HG03342 (cell line): ENCODE data around the gene FBXO42.
A peak's percentile ranks its signal among the peaks of the same experiment; 100 is the strongest.
"Not testable (repeated sequence)": the region's sequence is repeated elsewhere in the genome, so short reads cannot be mapped to it uniquely, and the experiment has no call there.

Experiments used
- ATAC-seq: cut with Tn5 transposase; IDR thresholded peaks from one replicate; pipeline ENCODE4 v1.9.1; 2021; ENCODE audit warnings: mild to moderate bottlenecking, moderate library complexity; ENCODE audit not compliant: unreplicated experiment

Gene FBXO42

DNA sequence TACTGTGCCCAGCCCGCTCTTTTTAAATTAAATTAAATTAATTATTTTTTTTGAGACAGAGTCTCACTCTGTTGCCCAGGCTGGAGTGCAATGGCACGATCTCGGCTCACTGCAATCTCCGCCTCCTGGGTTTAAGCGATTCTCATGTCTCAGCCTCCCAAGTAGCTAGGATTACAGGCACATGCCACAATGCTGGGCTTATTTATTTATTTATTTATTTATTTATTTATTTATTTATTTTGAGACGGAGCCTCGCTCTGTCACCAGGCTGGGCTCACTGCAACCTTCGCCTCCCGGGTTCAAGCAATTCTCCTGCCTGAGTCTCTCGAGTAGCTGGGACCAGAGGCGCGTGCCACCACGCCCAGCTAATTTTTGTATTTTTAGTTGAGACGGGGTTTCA is 129.6 kb downstream of the FBXO42 start:
- ATAC-seq, result not testable (repeated sequence)

DNA sequence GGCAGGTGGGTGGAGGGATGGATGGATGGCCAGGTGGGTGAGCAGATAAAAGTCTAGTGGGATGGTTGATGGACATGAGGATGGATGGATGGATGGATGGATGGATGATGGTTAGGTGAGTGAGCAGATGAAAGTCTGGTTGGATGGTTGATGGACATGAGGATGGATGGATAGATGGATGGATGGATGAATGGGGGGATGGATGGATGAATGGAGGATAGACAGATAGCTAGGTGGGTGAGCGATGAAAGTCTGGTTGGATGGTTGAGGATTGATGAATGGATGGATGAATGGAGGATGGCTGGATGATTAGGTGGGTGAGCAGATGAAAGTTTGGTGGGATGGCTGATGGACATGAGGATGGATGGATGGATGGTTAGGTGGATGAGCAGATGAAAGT is 130.8 kb downstream of the FBXO42 start:
- ATAC-seq, result no peak

DNA sequence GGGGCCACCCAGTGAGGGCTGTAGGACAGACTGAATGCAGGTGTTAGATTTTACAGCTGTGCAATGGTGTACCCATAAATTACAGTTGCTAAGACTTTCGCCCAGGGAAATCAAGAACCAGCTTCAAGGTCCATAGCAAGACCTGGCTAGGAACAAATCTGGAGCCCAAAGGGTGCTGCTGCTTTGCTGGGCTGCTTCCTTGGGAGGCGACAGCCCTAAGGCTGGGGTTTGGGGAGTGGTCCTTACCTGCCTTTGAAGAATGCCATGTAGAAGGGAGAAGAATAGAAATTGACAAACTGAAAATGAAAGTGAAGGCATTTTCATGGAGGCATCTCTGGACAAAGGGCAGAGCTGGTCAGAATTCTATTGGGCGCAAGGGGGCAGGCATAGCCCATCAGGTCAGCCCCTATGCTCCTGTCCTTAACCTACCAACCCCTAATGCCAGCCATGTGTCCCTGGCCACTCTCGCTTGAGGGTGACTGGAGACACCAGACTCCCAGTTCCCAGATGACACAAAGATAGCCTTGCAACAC is 132.2 kb downstream of the FBXO42 start:
- ATAC-seq, result no peak

DNA sequence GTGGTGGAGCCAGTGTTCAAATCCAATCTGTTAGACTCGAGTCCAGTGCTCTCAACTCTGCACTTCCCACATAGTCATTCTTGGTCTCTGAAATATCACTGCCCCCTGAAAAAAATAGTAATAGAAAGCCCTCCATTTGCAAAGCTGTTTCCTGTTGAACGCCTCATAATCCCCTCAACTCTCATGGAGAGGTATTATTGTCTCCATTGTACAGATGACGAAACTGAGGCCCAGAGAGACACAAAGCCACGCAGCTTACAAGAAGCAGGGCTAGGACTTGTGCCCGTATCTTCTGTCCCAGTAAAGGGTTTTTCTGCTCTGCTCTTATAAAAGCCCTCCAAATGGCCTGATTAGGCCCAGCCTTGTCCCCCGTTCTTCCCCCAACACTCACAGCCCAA is 133.6 kb downstream of the FBXO42 start:
- no peak for ATAC-seq

DNA sequence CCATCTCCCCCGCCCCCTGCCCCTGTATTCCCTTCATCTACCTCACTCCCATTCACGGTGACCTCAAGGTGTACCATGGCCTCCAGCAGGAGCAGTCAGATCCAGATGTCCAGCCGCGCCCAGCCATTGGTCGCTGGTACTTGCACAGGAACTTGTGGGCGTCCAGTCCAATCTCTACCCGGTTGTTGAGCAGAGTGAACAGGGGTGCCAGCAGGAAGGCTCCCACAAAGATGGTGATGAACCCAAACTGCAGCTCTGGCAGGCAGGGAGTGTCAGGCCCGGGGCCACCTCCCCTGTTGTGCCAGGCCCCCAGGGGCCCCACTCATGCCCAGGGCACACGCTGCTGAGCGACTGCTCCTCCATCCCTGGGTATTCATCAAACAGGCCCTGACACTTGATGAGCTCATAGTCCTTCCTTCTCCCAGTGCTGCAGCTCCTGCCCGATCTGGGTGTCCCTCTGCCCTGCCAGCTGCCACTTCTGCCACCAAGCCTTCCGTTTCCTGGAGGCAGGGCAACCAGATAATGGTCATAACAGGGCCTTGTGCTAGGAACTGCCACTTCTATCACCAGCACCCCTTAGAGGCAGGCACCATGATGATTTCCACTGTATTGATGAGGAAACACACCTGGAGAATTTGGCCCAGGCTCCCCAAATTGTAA is 134.1 kb downstream of the FBXO42 start:
- ATAC-seq, result no peak

DNA sequence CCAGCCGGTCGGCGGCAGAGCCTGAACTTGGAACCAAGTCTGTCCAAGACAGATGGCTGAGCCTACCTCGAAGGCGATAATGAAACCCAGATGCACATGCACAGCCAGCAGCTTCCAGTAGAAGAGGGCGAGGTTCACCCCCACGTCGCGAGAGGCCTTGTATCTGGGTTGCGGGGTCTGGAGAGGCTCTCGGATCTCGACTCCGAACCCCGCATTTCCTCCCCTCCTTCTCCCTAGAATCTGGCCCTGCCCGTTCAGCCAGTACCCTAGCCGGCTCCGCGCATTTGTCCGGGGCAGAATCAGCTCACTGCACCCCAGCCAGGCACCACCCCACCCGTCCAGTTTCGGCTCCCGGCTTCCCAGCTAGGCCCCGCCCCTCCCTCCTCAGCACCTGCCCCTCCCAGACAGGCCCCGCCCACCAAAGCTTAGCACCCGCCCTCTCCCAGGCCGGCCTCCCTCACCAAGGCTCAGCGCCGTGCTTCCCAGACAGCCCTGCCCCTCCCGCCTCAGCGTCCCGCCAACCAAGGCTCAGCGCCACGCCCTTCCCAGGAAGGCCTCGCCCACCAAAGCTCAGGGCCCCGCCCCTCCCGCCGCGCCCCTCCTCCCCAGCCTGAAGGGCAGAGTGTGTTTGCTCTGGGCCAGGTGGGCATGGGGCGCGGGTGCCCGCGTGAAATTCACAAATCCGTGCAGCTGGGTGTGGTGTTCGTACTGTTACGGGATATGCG is 135.1 kb downstream of the FBXO42 start:
- ATAC-seq, result peak; percentile 90

DNA sequence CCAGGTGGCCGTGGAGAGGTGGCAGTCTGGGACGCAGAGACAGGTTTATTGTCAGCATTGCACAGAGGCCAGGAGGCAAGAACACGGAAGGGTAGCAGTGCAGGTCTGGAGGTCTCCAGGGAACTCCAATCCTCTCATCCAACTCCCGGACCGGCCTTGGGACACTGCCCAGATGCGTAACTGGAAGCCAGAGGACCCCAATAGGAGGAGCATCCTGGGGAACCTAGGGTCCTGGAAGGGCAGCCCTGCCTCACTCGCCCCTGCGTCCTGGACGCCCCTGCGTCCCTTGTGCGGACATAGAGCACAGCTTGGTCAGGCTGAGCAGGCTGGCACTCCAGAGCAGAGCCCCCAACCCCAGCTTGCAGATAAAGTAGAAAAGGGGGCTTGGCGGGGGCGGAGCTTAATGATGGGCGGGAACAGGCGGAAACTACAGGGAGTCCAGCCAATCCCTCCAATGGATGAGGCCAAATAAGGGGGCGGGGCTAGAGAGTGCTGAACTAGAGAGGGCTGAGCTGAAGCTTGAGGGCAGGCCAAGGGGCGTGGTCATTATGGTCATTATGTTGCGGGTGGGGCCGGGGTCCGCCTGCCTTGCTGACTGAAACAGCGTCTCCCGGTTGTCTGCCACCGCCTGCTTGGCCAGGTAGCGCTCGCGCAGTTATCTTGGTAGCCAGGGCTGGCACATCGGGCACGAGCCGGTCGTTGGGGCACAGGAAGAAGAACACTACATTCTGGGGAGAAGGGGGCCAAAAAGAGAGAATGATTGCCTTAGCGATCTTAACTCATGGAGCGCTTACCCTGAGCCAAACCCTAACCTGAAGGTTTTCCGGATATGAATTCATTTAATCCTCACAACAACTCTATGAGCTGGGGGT is 136.2 kb downstream of the FBXO42 start:
- peak; percentile 37 for ATAC-seq

DNA sequence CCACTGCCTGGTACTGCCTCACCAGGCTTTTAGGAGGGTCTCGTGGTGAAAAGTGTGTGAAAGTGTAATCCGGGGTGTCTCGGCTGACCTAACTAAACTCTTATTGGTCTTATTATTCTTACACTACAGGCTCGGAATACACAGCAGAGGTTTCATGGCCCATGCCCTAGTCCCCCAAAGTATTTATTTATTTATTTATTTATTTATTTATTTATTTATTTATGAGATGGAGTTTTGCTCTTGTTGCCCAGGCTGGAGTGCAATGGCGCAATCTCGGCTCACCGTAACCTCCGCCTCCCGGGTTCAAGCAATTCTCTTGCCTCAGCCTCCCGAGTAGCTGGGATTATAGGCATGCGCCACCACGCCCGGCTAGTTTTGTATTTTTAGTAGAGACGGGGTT is 137.0 kb downstream of the FBXO42 start:
- ATAC-seq, result not testable (repeated sequence)

DNA sequence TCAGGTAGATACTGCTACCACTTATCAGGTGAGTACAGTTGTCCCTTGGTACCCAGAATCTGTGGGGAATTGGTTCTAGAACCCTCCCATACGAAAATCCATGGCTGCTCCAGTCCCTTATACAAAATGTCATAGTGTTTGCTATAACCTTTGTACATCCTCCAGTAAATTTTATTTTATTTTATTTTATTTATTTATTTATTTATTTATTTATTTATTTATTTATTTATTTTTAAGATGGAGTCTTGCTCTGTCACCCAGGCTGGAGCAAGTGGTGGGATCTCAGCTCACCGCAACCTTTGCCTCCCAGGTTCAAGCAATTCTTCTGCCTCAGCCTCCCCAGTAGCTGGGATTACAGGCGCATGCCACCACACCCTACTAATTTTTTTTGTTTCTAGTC is 138.7 kb downstream of the FBXO42 start:
- not testable (repeated sequence) for ATAC-seq

DNA sequence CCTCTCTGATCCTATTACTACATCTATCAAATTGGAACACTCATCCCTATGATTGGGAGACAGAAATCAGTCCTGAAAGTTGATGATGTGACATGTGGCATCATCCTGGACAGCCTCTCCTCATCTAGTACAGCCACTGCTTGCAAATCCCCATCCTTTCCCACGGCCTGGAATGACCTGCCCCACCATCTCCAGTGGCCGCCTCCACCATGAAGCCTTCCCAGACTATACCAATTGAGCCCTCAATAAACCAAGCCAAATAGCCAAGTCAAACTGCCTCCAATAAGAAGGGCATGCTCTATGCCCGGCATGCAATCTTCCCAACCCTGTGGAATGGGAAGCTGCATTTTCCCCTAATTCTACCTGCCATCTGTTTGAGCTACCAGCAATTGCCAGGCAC is 139.3 kb downstream of the FBXO42 start:
- no peak for ATAC-seq

DNA sequence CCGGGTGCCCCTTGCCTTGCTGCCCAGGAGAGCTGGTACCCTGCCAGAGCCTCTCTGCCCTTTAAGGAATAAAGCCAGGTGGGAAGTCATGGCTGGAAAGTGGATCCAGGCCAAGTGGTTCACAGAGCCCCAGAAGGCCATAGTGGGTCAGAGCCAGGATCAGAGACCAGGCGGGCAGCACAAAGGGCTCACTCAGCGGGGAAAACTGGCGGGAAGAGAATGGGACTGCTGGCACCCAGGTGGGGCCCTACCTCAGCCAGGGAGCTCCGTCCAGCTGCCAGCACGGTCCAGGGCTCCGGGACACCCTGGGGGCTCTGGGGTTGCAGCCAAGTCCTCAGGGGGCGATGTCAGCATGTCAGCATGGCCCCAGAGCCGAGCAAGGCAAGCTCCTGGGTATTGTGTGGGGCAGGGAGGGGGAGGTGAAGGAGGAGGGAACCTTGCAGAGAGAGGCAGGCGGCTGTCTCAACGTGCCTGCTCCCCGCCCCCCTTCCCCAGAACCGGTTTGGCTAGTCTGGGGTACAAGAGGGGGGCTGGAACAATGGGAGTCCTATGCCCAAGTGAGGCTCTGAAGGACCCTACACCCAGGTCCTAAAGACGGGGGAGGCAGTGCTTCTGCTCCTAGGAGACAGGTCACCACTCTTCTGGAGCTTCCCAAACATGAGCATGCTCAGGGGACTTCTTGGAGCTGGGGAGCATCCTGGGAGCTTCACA is 139.9 kb downstream of the FBXO42 start, which contains the start of gene ARHGEF19:
ARHGEF19 (minus strand) TSS at position 402 of the 711 bp plus-strand sequence. CDS start 3,598 bp downstream, outside the sequence.
- ATAC-seq, result no peak

DNA sequence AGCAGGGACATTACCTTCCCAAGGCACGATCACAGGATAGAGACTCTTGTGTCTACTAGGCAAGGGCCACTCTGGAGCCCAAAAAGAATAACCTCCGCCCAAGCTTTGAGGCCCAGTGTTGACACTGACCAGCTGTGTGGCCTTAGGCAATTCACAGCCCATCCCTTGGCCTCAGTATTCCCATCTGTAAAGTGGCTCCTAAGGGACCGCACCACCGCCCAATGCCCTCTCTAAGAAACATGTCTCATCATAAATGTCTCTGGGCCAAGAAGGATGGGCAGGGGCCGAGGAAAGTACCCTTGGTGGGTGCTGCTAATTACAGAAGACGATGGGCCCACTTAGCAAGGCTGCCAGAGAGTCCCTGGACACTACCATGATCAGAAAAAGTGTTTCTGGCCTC is 140.5 kb downstream of the FBXO42 start:
- no peak for ATAC-seq

DNA sequence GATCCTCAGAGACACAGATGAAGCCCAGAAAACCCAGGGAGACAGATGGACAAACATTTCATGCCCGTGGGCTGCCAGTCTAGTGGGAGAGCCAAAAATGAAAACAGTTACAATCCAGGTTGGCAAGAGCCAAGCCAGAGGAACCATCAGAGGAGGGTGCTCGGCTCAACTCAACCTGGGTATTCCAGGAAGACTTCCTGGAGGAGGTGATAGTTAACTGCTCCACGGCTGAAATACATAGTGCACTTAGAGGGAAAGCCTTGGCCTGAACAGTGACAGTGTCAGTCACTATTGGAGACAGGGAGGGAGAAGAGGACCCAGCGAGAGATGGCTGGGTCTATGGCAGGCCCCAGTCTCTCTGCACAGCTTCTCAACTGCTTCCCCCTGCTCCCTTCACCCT is 141.7 kb downstream of the FBXO42 start:
- no peak for ATAC-seq

DNA sequence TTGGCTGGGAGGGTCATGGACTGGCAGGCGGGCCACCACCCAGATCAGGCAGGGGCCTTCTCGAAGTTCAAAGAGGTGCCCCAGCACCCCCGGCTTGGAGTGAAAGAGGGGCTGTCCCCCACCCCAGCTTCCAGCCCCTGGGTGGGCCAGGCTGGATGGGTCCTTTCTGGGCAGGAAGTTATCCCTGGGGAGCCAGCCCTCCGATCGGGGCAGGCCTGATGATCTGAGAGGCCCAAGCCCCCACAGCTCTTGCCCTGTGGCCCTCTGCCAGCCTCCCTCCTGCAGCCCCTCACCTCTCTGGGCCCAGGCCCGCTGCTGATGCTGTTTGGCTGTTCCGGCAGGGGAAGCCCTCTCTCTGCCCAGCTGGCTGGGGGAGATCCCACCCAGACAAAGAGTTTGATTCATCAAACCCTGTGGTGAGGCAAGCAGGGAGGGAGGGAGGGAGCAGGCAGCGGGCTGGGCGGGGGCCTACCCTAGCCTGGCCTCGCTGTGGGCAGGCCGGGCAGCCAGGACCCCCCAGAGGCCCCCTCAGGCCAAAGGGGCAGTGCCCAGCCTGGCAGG is 142.4 kb downstream of the FBXO42 start:
- ATAC-seq, result no peak

DNA sequence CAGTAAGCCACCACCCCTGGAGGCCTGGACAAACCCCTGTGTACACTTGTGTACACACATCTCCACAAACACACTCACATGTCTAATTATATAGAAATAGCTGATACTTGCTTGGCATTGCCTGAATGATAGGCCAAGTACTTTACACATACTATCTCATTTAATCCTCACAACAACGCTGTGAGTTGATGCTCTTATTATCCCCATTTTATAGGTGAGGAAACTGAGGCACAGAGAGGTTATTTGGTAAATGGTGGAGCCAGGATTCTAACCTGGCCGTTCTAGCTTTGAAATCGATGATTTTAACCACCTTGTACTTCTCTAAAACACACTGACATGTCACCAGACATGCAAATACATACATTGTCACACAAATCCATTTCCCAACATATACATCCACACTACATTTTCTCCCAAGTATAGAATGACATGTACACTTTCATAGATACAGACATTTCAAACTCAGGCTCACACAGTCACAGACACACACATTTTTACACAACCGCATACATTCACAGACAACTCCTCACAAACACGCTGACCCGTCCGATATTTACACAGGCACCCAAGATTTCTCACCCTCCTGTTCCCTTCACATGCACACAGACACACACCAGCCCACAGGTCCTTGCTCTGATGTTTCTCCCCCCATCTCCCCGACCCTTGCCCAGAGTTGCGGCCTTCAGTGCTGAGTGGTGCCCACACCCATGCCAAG is 143.0 kb downstream of the FBXO42 start:
- ATAC-seq, result no peak

DNA sequence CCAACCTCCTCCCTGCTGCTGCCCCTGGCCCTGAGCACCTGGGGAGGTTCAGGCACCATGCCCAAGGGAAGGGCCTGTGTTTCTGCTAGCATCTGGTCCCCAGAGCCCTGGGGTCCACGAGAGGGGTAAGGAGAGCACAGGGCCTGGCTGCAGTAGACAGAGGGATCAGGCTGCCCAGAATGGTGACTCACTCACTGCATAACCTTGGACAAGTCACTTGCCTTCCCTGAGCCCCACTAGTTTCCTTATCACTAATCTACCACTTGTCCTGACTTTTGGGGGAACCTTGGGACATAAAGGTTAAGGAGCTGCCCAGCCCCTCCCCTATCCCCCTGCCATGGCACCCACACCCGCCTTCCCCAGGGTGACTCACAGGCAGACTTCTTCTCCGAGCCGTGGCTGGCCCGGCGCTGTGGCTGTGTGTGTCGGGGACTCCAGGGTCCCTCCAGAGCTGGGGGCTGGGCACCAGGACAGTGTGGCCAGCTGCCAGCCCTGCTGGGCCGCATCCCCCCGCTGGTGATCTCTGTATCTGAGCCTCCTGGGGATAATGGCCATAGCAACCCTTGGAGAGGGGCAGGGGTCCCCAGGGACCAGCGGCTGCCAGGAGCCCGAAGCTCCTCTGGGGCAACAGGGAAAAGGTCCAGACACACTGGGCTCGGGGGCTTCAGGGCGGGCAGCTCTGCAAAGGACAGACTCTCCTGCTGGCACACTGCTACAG is 143.9 kb downstream of the FBXO42 start:
- ATAC-seq, result no peak

DNA sequence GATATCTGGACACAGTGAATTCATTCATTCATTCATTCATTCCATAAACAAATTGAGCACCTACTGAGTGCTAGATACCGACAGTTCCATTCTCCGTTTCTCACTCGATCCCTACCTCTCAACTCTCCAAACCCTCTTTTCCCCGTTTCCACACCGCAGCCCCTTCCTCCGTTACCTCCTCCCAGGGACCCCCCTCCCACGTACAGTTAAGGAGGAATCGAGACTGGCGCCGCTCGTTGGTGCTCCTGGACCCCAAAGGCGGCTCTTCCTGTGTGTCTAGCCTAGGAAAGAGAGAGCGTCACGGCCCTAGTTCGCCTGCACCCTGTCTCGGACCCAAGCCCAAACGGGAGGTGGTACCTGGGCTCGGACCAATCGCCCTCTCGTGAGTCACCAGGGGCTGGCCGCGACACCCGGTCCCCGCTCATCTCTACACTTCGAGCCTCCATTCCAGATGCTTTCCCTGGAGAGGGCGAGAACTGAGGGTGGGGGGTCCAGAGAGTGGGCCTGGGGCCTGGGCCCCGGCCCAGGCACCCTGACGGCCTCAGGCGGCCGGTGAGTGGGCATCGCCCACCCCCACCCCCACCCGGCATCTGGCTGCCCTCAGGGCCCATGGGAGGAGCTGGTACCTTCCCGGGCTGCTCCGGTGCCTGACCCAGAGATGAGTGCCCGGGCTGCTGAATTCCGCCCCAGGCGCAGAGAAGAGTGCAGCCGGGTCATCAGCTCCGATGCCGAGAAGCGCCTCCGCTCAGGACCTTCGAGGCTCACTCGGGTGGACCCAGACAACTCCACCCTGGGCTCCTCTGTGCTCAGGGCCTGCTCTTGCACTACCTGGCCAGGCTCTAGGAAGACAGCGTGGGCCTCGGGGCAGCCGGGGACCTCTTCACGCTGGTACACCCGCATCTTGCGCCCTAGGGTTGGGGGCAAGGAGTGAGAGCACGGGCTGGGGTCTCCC is 144.7 kb downstream of the FBXO42 start:
- ATAC-seq, result no peak
